ENCODE measurements around the gene TRPV2.

The TRPV2 gene

DNA sequence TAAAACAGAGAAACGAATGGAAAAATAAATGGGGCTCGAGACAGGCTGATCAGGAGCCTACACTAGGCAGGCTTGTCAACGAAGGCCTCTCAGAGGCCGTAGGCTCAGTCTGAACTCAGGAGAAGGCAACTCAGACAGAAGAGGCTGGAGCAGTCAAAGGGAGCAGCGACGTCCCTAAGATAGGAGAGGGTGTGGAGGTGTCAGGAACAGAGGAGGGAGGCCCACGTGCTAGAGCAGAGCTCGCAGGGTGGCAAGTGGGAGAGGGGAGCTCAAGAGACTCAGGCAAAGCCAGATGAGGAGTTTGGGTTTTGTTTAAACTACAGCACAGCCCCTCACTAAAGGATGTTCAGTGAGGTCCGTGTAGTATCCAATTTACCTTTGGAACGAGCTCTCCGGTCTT, 43.9 kb downstream of the TRPV2 start:
- no peak for DNase-seq

DNA sequence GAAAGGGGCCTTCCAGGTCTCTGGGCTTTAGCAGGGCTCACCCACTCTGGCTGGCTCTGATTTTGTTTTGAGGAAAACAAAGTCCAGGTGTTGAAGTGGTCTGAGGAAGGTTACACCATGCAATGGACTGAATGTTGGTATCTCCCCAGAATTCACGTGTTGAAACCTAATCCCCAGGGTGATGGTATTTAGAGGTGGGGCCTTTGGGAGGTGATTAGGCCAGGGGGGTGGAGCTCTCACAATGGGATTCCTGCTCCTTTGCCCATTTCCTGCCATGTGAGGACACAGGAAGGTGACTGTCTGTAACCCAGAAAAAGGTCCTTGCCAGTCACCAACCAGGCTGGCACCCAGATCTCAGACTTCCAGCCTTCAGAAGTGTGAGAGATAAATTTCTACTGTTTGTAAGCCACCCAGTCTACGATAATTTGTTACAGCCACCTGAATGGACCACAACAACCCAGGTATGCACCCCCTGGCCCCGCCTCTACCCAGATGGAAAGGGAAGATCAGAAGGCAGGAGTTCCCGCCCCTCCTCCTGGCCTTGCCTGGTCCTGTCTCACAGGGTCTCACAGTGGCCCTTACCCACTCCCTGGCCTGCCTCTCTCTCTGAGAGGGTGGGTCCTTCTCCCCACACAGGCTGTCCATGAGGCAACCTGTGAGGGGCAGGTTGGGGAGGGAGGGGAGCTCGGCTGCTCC, 44.6 kb downstream of the TRPV2 start:
- no peak for DNase-seq

DNA sequence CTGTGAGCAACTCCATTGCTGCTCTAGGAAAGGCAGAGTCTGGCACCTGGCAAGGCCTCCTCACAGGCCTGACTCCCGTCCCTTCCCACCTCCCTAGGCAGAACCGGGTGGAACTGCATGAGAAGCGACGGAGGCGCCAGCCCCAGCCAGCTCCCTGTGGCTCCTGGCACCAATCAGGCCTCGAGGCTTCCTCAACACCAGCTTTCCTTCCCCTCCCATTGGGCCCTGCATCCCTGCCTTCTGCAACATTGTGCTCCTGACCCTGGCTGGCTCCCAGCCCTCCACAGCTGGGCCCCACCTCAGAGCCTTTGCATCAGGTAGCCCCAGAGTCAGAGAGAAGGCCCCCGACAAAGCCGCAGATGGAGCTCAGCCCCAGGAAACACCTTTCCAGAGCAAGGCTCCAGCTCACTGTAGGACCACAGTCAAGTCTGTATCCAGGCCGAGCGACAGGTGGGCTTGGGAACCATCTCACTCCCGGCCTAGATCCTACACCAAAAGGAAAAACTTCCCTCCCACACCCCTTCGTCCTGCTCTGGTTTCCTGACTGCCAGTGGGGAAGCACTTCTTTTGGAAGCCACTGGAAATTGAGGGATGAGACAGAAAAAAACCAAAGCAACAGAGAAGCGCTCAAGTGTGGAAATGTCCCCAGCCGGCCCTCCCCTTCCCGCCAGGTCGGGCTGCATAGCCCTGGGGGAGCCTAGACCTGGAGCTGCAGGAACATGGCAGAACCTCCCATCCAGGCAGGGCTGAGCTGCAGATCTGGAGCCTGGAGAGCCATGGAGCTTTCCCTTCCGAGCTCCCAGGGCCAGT, 45.6 kb downstream of the TRPV2 start:
- no peak for DNase-seq

DNA sequence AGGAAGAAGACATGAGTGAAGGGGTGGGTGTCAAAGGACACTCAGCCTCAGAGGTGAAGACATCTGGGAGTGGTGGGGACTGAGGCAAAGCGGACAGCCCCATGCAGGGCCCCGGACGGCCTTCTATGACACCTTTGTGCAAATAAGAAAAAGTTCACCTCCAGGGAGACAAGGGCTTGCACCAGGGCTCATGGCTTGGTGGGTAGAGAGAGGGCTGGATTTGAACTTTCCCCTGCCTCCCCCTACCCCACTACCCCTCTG, 46.2 kb downstream of the TRPV2 start:
- no peak for DNase-seq

DNA sequence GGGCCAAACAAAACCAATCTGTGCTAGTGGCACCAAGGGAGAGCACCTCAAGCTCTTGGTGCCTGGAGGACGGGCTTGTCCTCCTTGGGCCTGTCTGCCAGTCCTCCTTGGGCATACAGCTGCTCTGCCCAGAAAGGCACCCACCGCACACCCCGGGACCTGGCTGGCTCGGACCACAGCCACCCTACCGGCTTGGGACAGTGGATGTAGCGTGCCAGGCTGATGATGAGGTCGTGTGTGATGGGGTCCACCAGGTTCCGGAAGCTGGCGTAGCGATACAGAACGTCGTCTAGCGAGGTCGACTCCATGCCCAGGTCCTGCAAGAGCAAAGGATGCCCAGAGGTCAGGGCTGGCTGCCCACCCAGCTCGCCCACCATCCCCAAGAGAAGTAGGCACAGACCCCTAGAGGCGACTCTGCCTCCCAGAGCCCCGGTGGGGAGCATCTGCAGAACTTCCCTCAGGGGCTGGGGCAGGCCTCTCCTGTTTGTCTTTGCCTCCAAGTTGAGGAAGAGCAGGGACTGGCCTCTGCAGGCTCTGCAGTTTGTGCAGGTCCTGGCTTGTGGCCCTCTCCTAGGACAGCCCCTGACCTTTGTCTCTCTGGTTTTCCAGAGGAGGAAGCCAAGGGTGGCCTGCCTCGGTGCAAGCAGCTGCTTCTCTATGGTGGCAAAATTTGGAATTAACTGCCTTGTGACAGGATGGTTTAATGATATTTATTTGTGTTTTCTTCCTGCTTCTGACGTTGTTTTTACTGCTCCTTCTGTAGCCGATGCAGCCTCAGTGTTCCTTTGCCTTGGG, 46.9 kb downstream of the TRPV2 start:
- DNase-seq = no peak

DNA sequence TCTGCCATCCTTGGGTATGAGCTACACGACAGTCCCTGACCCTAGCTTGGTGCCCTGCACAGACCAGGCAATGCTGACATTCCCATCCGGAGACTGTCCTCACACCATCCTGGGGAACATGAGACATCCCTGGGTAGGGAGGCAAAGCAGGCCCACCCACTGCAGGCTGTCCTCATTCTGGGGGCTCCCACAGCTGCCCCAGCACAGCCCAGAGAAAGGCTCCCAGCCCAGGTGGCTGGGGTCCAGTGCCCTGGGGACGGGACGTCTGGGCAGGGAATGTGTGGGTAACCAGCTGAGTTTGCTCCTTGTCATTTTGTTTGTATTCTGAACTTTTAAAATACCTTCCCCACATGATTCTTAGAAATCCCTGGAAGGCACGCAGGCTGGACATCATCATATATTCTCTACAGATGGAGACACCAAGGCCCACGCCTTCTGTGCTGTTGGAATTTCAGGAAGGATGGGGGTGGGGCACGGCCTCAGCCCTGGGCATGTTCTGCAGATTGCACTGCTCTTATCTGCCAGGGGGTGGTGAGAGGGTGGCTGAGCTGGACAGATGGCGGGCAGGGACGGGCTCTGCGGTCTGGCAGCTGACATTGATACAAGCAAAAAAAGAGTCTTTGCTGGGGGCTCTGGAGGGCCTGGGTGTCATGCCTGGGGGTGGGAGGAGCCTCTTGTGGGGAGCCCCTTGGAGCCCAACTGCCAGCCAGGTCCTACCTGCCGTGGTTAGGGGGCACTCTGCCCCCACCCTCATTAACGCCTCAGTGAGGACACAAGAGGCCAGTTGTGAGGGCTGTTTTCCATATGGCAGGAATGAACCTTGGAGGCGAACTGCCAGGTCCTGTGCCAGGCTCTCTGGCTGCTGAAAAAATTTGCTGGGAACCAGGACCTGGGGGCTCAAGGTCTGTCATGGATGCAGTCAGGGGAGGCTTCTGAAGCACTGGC, 48.3 kb downstream of the TRPV2 start:
- no peak for DNase-seq

DNA sequence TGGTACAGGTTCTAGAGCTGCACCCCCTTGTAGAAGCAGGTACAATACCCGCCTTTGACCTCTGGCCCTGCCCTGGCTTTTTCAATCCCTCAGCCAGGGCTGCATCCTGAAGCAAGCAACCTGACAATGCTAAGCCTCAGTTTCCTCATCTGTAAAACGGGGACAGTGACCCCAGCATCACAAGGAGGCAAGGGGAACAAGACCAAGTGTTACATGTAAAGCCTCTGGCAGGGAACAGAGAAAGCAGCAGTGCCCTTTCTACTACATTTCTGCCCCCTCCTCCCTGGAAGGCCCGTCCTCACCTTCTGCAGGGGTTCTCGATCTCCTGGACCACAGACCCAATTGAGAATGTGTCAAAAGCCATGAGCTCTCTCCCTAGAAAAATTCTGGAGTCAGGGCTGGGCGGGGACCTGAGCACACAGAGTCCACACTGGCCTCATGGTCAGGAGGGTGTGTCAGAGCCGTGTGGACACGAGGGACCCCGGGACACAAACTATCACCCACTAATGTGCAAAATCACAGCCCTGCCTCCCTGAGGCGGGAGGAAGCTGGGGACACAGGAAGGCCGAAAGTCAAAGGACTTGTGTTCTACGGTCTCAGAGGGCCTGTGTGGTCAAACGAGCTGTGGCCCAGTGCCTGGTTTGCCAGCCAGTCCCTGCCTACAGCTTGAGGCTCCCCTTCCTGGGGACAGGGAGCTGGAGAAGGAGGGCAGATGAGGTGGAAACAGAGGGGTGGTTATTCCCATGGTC, 49.1 kb downstream of the TRPV2 start:
- DNase-seq = no peak

DNA sequence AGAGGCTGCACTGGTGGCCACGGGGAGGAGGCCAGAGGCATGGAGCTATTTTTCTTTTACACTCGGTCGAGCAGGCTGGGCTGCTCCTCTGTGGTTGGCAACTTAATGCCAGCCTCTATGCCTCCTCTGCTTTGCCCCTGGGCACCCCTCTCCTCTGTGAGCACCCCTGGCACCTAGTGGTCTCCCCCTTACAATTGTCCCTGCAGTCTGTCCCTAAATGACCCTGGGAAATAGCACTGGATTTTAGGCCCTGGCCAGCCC, 49.6 kb downstream of the TRPV2 start:
- no peak for DNase-seq

DNA sequence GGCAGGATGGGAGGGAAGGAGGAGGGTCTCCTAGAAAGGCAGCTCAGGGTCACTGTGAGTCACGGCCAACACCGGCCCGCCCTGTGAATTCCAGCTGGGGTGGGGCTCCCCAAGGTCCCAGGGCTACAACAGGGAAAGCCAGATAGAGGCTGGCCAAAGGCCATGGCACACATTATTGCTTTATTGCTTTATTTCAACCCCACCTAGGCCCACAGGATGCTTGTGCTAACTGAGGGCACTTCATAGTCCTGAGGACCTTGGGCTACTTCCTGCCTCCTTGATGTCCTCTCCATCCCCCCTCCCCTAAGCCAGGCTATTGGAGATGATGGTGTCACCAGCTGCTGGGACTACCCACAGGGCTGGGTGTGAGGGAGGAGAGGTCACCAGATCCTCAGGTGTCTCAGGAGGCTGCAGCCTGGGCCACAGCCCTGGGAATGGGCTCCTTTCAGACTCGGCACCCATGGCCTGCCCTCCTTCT, 50.5 kb downstream of the TRPV2 start:
- DNase-seq = no peak

DNA sequence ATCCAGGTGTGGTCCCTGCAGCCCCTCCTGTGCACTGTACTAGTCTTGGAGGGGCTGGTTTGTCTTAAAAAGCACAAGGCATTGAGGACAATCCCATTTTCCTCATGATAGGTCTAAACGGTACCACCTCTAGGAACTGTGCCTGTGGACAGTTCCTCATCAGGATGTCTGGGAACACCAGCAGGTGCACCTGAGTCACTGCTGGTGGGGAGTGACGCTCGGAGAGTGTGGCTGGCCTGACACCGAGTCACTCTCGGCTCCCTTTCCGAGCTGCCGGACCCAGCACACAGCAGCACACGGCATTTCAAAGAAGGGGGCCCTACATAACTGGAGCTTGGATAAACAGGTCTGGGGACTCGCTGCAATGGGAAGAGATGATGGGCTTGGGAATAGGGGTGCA, 51.0 kb downstream of the TRPV2 start:
- DNase-seq = no peak

DNA sequence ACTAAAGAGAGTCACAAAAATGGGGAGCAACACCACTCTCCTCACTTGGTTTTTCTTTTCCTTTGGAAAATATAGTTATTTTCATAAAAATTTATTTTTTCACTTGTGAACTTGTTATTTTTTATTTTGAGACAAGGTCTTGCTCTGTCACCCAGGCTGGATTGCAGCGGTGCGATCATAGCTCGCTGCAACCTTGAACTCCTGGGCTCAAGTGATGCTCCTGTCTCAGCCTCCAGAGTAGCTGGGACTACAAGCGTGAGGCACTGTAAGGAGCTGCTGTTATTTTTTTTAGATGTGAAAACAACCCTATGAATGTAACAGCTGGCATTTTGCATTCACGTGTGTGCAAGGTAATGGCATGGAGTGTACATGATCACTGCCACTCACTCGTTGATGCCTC, 51.7 kb downstream of the TRPV2 start:
- no peak for DNase-seq

DNA sequence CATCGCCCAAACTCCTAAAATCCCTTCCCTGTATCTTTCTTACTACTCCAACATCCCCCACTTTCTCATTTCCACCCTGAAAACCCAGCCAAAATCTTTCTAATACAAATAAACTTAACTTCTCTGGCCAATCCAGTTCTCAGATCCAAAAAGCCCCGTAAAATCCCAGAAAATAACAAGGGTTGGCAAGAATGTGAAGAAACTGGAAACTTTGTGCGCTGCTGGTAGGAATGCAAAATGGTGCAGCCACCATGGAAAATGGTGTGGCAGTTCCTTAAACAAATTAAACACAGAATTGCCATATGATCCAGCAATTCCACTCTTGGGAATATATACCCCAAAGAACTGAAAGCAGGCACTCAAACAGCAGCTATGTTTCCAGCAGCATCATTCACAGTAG, 52.5 kb downstream of the TRPV2 start:
- DNase-seq = no peak

DNA sequence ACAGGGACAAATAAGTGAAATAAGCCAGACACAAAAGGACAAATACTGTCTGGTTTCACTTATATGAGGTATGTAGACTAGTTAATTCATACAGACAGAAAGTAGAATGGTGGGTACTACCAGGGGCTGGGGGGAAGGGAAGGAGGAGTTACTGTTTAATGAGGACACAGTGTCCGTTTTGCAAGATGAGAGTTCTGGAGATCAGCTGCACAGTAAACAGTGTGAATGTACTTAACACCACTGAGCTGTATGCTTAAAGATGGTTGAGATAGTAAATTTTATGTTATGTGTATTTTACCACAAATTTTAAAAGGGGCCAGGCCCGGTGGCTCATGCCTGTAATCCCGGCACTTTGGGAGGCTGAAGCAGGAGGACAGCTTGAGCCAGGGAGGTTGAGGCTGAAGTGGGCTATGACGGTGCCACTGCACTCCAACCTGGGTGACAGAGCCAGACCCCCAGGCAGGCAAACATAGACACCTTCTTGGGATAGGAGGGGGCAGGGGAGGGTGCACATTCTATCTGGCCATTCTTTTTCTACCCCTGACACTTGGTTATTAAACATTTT, 53.1 kb downstream of the TRPV2 start:
- no peak for DNase-seq

DNA sequence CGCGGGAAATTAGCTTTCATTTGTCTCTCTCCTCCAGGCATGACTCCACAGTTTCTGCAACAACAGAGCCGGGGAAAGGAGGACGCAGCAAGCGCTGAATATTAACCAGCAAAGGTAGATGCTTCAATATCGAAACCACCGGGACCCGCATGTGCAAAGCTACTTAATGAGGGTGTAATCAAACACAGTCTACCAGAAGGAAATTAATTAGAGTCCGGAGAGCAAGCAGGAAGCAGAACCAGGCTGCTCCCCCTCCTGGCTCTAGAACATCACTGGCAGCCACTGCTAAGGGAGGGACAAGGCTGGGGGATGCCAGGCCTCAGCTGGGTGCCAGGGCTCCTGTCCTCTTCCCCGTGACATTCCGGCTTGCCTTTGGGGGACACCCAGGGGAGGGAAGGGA, 54.9 kb downstream of the TRPV2 start:
- DNase-seq = no peak

DNA sequence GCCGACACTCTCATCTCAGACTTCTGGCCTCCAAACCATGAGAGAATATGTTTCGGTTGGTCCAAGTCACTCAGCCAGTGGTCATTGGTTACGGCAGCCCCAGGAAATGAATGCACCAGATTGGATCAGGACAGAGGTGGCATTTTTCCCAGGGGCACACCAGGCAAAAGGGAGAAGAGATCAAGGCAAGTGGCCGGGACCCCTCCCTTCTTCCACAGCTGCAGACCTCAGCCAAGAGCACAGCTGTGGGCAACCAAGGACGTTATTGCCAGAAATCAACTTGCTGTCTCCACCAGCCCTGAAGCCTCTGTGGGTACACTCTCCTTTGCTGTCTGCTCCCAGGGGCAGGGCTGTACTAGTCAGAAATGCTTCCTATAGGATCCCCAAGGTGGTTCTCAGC, 55.9 kb downstream of the TRPV2 start:
- no peak for DNase-seq

DNA sequence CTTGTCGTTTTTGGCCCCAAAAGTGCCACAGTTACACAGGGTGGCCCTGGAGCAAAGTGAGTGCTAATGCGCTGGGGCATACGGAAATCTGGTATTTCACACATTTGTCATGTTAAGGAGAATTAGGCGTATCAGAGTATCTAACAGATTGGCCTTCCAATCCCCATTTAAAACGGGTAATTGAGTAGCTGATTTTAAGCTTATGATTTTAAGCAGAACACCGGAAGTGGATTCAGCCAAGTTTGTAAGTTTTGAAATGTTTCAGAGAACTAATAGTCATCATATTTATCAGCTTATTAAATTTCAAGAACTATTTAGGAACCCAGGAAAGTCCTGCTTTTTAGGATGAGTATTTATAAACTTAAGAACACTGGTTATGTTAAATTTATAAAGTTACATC, 57.2 kb downstream of the TRPV2 start:
- DNase-seq = no peak

DNA sequence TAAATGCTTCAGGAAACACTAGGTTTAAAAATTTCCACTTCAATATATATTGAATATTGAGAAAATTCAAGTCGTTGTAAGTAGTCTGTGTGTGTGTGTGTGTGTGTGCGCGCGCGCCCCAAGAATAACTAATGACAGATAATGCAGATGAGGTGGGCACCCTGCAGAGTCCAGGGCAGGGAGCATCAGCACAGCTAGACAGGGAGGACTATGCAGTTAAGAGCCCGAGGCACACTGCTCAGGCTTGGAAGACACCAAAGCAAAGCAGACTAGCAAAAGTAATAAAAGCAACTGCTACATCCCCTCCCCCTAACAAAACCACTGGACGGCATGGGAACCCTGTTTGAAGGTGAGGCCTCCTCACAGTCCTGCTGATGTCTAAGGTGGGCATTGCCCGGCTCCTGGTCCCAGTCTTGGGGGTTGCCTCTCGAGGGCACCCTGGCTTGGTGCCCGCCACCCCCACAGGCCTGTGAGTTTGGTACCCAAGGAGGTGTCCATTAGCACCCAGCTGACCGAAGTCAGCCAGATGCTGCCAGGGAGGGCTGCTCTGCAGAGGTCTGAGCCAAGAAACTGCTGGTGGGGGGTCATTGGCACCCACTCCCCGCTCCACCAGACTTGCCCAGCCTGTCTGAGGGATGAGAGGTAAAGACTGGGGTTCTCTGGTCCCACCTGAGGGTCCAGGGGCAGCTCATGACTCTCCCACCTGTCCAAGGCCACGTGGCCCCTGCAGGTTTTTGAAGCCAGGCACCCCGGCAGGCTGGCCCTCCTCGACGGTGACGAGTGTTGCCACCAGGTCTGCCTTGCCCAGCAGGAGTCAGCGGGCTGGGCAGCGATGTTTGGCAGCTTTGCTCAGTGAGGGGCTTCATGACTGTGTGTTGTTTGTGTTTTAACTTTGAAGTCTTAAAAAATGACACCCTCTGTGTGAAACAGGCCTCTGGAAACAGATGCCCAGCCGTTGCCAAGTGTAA, 58.0 kb downstream of the TRPV2 start:
- DNase-seq = no peak

DNA sequence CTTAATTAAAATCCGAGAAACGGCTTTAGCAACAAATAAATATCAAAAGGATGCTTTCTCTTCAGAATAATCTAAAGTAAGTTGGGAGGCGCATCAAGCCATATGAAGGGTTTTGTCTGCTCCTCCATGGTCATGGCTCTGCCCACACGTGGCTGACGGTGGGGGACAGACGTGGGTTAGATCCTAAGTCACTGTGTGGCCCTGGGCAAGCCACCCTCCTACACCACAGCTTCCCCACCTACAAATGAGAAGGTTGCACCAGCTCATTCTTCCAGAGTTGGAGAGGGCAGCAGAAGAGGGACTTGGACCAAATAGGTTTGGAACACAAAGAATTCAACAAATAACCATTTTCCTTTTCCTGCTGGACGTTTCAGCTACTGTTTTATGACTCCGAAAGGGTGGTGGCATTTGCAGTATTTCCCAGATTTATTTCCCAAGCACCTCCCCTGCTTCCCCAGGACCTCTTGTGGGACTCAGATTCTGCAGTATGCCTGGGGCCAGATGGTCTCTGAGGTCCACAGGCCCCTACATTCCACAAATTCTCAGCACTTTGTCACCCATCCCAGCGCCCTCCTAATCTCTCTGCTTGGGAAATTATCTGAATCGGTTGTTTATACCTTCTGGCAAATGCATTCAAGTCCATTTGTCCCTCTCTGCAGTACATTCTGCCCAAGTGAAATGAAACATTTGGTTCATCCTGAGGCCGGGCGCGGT, 58.8 kb downstream of the TRPV2 start:
- DNase-seq = no peak

DNA sequence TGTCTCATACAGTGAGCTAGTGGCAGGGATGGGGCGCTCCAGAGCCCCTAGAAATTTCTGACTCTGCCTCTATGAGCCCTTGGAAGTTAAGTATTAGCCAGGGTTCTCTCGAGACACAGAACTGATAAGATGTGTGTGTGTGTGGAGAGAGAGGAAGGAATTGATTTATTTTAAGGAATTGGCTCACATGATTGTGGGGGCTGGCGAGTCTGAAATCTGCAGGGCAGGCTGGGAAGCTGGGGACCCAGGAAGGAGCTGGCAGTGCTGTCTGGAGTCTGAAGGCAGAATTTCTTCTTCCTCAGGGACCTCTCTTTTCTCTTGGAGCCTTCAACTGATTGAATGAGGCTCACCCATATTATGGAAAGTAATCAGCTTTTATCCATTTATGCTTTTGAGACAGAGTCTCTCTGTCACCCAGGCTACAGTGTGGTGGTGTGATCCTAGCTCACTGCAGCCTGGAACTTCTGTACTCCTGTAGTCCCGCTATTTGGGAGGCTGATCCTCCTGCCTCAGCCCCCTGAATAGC, 59.9 kb downstream of the TRPV2 start:
- no peak for DNase-seq

DNA sequence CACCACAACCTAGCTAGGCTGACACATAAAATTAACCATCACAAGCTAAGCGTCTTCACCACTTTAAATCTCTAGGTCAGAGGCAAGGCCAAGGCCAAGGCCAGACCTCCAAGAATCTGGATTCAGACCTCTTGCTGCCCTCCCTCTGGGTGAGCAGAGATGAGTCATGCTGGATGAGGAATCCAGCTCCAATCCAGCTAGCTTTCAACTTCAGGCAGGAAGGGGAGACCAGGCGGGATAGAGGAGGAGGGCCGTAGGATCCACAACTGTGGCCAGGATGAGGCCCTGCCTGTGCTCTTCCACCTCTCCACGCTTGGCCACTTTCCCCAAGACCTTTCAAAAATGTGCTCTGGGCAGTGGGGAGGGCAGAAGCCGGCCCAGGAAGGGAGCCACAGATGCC, 61.9 kb downstream of the TRPV2 start:
- no peak for DNase-seq
